OCI-LY1 (cell line): ENCODE results near the gene POU2AF1.

Source experiments
- CTCF ChIP-seq: fragments of 200-600 bp; sonication (generic), shearing (Covaris generic); IDR thresholded peaks from 2 replicates; pipeline ENCODE4 v1.5.1; 2017; ENCODE audit warnings: mild to moderate bottlenecking, antibody characterized with exemption, low read length, moderate library complexity, mixed read lengths
- EZH2 ChIP-seq: fragments of 200-600 bp; sonication (generic), shearing (Covaris generic); IDR thresholded peaks from 2 replicates; pipeline ENCODE4 v1.8.0; 2017; ENCODE audit warnings: borderline replicate concordance, mixed run types, mild to moderate bottlenecking, antibody characterized with exemption, low read length, moderate library complexity, mixed read lengths

DNA sequence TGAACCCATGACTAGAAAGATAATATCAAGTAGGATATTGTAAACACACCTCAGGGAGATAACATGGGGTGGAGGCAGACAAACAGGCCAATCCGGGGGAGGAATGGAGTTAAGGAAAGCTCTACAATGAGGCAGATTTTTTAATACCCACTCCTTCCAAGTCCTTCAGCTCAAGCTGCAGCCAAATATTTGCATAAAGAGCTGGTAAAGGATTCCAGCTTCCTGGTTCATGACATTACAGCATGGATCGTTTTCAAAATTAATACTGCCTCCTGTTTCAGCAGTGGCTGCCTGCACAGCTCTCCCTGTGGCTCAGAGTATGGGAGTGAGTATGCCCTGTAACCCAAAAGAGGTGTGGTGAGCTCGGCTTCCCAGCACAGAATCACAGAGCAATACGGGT lies 75.6 kb downstream of the POU2AF1 start:
- TF ChIP-seq CTCF (no peak), EZH2 (no peak)
